GM12873 (cell line): ENCODE measurements around the gene MAD1L1.
A peak's percentile ranks its signal among the peaks of the same experiment; 100 is the strongest.

Experiments used
- CTCF ChIP-seq: IDR thresholded peaks from 2 replicates; pipeline ENCODE4 v1.5.1; 2012; ENCODE audit warnings: low read depth, mild to moderate bottlenecking, moderate library complexity, low read length, control low read depth; ENCODE audit not compliant: insufficient read depth; ENCODE audit errors: missing control alignments

MAD1L1 gene

GRCh38 chr7:2143981-2144595, 88.7 kb downstream of the MAD1L1 start:
- no peak for TF ChIP-seq CTCF

- no peak for TF ChIP-seq CTCF
These were observed 89.3 kb downstream of the MAD1L1 start for GRCh38 chr7:2143450-2143849.

- TF ChIP-seq CTCF = no peak
These were observed 90.4 kb downstream of the MAD1L1 start for GRCh38 chr7:2142386-2142785.

- peak; percentile 7 for TF ChIP-seq CTCF
These were observed 91.1 kb downstream of the MAD1L1 start for GRCh38 chr7:2141651-2142050.

- TF ChIP-seq CTCF = no peak
These were observed 91.7 kb downstream of the MAD1L1 start for GRCh38 chr7:2141021-2141410.

GRCh38 chr7:2140216-2141020, 92.3 kb downstream of the MAD1L1 start:
- TF ChIP-seq CTCF = no peak

- no peak for TF ChIP-seq CTCF
These were observed 93.6 kb downstream of the MAD1L1 start for GRCh38 chr7:2139004-2139699.
